NT2/D1 (cell line): ENCODE results near the gene CACNB2.

Experiments used
- SUZ12 ChIP-seq: IDR thresholded peaks from 2 replicates; pipeline ENCODE4 v1.6.1; 2011; ENCODE audit not compliant: insufficient read length, insufficient read depth; ENCODE audit errors: extremely low read depth
- YY1 ChIP-seq: IDR thresholded peaks from 2 replicates; pipeline ENCODE4 v1.6.1; 2011; ENCODE audit not compliant: insufficient read length, insufficient read depth

DNA sequence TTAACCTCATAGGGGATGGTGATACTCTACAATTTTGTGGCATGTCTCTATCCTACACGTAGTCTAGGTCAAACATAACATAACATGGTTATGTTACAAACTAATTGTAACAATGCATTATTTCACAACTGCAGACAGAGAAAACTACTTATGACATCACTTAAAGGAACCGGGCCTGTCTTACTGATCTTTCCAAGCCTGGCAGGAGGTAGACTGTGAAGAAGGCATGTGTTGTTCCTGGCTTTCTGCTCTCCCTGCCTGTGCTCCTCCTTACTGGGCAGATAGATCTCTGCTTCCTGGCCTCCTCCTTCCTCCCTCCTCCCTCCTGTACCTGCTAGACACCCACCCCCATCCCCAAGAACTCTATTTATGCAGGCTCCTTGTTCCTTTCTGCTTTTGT is 5.4 kb downstream of the CACNB2 start:
- TF ChIP-seq SUZ12 = no peak
- TF ChIP-seq YY1 = no peak
